Globus pallidus (tissue), 1 donor: ENCODE results near the gene RASGRP4.
"Not testable (repeated sequence)": the region's sequence is repeated elsewhere in the genome, so short reads cannot be mapped to it uniquely, and the experiment has no call there.

Experiments
- DNase-seq: peaks from one replicate; pipeline ENCODE4 v3.0.0-alpha.2; 2015; ENCODE audit warnings: low spot score

The RASGRP4 gene, protein sequence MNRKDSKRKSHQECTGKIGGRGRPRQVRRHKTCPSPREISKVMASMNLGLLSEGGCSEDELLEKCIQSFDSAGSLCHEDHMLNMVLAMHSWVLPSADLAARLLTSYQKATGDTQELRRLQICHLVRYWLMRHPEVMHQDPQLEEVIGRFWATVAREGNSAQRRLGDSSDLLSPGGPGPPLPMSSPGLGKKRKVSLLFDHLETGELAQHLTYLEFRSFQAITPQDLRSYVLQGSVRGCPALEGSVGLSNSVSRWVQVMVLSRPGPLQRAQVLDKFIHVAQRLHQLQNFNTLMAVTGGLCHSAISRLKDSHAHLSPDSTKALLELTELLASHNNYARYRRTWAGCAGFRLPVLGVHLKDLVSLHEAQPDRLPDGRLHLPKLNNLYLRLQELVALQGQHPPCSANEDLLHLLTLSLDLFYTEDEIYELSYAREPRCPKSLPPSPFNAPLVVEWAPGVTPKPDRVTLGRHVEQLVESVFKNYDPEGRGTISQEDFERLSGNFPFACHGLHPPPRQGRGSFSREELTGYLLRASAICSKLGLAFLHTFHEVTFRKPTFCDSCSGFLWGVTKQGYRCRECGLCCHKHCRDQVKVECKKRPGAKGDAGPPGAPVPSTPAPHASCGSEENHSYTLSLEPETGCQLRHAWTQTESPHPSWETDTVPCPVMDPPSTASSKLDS

GRCh38 chr19:38425810-38426466, at the start of gene RASGRP4:
TSS of gene RASGRP4 (minus strand) at chr19:38426219. CDS start at chr19:38426091, 128 bp downstream.
- DNase-seq: no peak

- no peak for DNase-seq
Observed at GRCh38 chr19:38475176-38475575, 49.2 kb upstream of the RASGRP4 start.

GRCh38 chr19:38473201-38473600, 47.2 kb upstream of the RASGRP4 start:
- no peak for DNase-seq

- not testable (repeated sequence) for DNase-seq
Observed at GRCh38 chr19:38472725-38473124, 46.7 kb upstream of the RASGRP4 start.

DNA sequence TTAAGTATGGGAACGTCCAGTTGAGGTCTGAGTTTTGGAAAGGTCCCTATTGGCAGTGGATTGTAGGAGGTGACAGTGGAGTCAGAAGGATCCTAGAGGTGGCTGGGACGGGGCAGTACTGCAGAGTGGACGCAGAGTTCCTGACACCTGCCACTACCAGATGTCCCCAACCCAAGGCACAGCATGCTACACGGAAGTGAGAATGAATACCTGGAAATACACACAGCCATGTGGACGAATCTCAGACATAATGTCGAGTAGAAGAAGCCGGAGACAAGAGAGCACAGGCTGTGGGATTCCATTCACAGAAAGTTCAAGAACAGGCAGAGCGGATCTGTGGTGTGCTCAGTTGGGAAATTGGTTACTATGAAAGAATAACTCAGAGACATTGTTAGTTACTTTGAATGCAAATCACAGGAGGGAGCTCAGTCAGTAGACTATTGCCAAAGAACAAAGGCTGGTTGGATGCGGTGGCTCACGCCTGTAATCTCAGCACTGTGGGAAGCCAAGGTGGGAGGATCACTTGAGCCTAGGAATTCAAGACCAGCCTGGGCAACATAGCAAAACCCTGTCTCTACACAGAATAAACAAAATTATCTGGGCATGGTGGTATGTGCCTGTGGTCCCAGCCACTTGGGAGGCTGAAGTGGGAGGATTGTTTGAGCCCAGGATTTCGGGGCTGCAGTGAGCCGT, 44.9 kb upstream of the RASGRP4 start:
- DNase-seq: no peak

DNA sequence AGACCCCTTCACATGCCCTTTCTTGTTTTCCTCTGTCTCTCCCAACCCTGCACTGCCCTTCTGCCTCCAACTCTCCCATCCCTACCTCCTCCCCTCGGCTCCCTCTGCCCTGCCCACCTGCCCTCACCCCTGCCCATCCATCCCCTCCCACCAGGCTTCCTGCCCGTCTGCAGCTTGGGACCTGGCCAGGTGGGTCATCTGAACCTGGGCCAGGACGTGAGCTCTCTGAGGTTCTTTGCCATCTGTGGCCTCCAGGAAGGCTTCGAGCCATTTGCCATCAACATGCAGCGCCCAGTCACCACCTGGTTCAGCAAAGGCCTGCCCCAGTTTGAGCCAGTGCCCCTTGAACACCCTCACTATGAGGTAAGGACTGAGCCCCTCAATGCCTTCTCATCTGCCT, 43.1 kb upstream of the RASGRP4 start:
- no peak for DNase-seq

DNA sequence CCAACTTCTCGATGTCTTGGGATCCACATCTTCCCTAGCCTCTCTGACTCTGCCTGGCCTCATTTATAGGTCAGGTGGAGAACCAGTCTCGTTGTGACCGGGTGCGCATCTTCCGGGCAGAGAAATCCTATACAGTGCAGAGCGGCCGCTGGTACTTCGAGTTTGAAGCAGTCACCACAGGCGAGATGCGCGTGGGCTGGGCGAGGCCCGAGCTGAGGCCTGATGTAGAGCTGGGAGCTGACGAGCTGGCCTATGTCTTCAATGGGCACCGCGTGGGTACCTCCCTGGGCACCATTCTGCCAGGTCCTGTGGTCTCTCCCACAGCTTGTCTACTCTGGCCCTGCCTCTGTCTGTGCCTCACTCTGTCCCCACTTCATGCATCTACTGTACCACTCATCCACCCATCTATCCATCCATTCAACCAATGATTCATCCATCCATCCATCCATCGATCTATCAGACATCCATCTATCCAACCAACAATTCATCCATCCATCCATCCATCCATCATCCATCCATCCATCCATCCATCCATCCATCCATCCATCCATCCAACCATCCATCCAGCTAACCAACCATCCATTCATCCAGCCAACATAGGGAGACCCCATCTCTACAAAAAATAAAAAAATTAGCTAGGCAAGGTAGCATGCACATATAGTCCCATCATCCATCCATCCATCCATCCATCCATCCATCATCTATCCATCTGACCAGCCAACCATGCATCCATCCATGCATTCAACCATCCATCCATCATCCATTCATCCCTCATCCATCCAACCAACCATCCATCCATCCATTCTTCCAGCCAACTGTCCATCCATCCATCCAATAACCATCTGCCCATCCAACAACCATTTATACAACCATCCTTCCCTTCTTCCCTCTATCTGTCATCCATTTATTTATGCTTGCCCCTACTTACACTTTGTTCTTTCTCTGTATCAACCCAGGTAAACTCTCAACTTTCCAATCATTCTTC, 41.8 kb upstream of the RASGRP4 start:
- DNase-seq: no peak

- no peak for DNase-seq
Observed at GRCh38 chr19:38466050-38466449, 40.0 kb upstream of the RASGRP4 start.

DNA sequence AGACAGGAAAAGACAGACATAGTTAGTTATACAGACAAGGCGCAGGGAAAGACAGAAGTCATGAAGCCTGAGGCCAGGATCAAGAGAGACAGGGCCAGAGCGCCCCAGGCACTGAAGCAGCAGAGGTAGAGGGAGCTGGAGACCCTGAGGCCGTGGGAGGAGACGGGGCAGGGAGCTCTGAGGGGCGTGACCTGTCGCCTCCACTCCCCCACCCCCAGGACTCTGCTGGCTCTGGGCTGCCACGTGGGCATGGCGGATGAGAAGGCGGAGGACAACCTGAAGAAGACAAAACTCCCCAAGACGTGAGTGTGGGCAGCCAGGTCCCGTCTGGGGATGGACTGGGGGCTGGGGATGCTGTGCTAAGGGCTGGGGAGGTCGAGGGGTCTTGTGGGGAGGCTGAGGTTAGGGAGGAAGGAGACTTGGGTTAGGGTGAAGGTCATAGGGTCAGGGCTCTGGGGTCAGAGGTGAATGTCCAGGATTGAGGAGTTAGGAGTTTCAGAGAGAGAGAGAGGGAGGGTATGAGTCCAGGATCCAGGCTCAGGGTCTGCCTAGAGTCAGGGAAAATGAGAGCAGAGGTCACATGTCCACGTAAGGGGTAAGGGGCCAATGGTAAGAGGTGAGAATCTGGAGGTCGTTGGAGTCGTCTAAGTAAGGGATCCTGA, 38.5 kb upstream of the RASGRP4 start:
- no peak for DNase-seq

DNA sequence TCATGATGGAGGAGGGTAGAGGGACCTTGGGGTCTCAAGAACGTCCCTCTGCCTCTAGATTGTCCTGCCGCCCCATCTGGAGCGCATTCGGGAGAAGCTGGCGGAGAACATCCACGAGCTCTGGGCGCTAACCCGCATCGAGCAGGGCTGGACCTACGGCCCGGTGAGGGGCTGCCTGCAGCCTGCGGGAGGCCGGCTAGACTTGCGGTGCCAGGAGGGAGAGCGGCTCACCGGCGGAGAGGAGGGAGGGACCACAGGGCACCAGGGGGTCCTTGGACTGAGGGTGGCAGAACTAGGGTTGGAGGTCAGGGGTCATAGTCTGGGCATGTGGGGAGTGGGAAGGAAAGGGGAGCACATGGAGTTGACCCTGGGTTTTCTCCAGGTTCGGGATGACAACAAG, 37.3 kb upstream of the RASGRP4 start:
- DNase-seq: no peak

DNA sequence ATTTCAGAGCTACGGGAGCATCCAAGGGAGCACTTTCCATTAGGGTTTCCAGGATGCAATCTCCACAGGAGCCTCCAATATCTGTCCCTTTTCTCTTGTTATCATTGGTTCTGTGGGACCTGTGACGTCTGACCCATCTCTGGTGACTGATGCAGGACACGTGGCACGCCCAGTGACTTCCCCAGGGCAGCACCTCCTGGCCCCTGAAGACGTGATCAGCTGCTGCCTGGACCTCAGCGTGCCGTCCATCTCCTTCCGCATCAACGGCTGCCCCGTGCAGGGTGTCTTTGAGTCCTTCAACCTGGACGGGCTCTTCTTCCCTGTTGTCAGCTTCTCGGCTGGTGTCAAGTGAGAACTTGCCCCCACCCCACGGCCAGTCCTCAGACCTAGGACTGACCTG, 33.0 kb upstream of the RASGRP4 start:
- no peak for DNase-seq

DNA sequence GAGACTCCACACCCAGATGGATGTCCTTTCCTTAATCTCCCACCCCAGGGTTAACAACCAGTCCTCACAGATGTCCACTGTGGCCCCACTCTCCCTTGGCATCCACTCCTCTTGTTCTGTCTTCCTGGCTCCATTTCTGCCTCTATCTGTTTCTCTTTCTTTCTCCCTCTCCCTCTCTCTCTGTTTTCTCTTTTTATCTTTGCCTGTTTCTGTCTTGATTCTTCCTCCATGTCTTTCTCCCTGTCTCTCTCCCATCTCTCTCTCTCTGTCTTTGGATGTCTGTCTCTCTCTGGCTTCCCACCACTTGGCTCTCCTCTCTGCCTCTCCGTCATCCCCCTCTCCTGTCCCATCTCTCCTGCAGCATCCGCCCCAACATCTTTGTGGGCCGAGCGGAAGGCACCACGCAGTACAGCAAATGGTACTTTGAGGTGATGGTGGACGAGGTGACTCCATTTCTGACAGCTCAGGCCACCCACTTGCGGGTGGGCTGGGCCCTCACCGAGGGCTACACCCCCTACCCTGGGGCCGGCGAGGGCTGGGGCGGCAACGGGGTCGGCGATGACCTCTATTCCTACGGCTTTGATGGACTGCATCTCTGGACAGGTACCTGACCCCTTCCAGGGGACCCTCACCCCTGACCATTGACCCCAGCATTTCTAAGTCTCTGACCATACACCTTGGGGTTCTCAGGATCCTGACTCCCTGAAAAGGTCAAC, 31.8 kb upstream of the RASGRP4 start:
- no peak for DNase-seq

DNA sequence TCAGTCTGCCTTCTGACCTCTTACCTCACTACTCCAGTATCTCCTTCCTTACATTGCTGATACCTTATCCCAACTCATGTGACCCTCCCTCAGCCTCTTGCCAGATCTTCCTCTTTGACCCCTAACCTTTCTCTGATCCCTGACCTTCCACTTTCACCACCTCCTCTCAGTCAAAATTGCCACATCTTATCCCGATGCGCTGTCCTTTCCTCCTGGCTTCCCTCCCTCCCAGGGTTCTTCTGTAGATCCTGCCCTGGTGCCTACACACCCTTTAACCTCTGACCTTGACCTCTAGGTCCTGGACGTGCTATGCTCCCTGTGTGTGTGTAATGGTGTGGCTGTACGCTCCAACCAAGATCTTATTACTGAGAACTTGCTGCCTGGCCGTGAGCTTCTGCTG, 31.2 kb upstream of the RASGRP4 start:
- no peak for DNase-seq

GRCh38 chr19:38455031-38455430, 29.0 kb upstream of the RASGRP4 start:
- no peak for DNase-seq

DNA sequence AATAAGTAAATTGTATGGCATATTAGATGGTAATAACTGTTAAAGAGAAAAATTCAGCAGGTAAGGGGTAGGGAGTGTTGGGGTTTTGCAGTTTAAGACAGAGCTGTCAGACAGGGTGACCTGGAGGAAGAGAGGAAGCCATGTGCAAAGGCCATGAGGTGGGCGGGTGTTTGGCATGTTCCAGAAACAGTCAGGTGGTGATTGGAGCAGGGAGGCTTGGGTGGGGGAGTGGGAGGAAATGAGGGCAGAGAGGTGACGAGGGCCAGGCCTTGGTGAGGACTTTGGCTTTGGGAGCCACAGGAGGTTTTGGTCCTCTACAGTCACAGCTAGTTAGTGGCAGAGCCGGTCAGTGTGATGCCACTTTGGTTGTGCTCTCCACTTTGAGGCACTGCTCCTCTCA, 27.6 kb upstream of the RASGRP4 start:
- DNase-seq: no peak

DNA sequence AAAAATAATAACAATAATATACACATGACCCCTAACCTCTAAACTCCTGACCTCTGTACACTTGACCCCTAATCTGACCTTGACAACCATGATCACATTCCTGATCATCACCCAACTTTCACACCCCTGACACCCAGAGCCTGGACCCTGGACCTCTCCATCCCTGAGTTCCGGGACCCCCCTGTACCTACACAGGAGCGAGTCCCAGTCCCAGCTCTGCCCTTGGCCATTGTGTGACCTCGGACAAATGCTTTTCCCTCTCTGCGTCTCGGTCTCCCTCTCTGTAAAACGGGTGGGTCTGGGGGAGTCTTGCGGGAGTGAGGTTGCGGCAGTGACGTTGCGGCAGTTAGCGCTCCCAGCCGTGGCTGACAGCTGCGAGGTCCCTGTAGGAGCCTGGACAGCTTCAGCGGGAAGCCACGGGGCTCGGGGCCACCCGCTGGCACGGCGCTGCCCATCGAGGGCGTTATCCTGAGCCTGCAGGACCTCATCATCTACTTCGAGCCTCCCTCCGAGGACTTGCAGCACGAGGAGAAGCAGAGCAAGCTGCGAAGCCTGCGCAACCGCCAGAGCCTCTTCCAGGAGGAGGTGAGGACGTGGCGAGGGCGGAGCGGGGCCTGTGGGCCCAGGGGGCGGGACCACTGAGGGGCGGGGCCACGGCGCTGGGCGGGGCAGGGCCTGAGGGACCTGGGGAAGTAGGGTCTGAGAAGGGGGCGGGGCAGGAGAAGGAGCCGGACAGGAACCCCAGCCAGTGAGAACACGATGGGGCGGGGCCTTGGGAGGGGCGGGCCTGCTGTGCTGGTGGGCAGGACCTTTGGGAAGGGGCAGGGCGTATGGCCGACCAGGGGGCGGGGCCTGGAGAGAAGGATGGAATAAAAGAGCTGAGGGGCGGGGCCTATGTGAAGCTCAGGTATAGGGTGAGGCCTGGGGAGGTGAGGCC, 26.7 kb upstream of the RASGRP4 start:
- no peak for DNase-seq

DNA sequence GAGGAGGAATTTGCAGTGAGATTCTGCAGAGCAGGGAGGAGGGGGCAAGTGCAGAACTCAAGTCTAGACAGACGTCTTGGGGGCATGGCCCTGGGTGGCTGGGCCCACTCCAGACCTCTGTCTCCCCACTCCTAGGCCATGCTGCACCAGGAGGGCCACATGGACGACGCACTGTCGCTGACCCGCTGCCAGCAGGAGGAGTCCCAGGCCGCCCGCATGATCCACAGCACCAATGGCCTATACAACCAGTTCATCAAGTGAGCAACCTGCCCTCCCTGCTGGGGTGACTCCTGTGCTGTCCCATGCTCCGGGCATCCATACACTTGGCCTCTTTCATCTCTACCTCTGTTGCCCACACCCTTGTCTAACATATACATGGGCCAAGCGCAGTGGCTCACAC, 25.6 kb upstream of the RASGRP4 start:
- no peak for DNase-seq

GRCh38 chr19:38451036-38451435, 25.0 kb upstream of the RASGRP4 start:
- no peak for DNase-seq

DNA sequence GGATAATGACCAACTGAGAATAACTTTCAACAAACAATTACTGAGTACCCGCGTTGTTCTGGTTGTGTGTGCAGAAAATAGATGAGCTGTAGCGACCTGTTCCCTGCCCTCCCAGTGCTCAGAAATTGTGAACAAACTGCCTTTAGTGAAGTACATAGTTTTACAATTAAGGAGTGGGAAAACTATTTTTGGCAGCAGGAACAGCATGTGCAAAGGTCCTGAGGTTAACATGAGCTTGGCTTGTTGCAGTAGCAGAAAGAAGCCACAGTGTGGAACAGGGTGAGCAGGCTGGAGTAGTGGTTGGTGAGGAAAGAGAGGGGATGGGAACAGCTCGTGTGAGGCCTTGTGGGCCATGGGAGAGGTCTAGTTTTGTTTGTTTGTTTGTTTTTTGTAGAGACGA, 23.5 kb upstream of the RASGRP4 start:
- DNase-seq: no peak
